DOHH2 (cell line): ENCODE measurements around the gene SPOCK1.

Experiments used
- EZH2phosphoT487 ChIP-seq: fragments of 200-600 bp; sonication (generic); IDR thresholded peaks from 2 replicates; pipeline ENCODE4 v1.6.1; 2017; ENCODE audit warnings: borderline replicate concordance, mild to moderate bottlenecking, antibody characterized with exemption, low read length, moderate library complexity, mixed read lengths
- TF ChIP-seq, protein P1 (sequence below): fragments of 200-600 bp; sonication (generic); IDR thresholded peaks from one replicate; pipeline ENCODE4 v1.5.1; 2014; ENCODE audit warnings: antibody characterized with exemption, mild to moderate bottlenecking, low read depth, low read length; ENCODE audit not compliant: poor library complexity, severe bottlenecking

DNA sequence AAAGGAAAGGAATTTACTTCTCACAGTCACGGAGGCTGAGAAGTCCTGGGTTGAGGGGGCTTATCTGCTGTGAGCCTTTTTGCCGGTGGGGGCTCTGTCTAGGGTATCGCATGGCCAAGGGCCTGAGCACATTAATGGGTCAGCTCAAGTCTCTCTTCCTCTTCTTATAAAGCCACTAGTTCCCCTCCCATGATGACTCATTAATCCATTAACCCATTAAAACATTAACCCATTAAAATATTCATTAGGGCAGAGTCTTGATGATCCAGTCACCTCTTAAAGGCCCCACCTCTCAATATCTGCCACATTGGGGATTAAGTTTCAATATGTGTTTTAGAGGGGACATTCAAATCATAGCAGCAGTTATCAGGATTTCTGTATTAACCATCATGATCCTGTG is 406.3 kb downstream of the SPOCK1 start:
- no peak for TF ChIP-seq EZH2phosphoT487
- TF ChIP-seq, protein P1, sequence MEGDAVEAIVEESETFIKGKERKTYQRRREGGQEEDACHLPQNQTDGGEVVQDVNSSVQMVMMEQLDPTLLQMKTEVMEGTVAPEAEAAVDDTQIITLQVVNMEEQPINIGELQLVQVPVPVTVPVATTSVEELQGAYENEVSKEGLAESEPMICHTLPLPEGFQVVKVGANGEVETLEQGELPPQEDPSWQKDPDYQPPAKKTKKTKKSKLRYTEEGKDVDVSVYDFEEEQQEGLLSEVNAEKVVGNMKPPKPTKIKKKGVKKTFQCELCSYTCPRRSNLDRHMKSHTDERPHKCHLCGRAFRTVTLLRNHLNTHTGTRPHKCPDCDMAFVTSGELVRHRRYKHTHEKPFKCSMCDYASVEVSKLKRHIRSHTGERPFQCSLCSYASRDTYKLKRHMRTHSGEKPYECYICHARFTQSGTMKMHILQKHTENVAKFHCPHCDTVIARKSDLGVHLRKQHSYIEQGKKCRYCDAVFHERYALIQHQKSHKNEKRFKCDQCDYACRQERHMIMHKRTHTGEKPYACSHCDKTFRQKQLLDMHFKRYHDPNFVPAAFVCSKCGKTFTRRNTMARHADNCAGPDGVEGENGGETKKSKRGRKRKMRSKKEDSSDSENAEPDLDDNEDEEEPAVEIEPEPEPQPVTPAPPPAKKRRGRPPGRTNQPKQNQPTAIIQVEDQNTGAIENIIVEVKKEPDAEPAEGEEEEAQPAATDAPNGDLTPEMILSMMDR: no peak
